Heart left ventricle (tissue), 16 donors: ENCODE data around the gene EVA1A. TPM values are rescaled to one million over a fixed set of nuclear protein-coding genes. Genes with fewer than 3 reads are reported as not detected.
"Not testable (repeated sequence)": the region's sequence is repeated elsewhere in the genome, so short reads cannot be mapped to it uniquely, and the experiment has no call there.

ENCODE experiments used
- ATAC-seq, 4 donors: fragments of 200-7000 bp; cut with Tn5 transposase; one replicate each; pipeline ENCODE4 v1.9.1; 2020 to 2022; ENCODE audit warnings: moderate library complexity in 4 of 4, mild to moderate bottlenecking in 3 of 4, moderate number of reproducible peaks in 1 of 4
- DNase-seq, 5 donors: peaks; one replicate each; pipeline ENCODE4 v3.0.0-alpha.2; 2020
- H3K27ac ChIP-seq, 12 donors: fragments of 200-600 bp; sonication (generic) in 4 of 12; one replicate each; pipeline versions ENCODE4 v1.5.0 to v1.8.0; 2016 to 2022; ENCODE audit warnings: mild to moderate bottlenecking in 2 of 12
- H3K27me3 ChIP-seq, 9 donors: fragments of 200-600 bp; sonication (generic) in 2 of 9; one replicate each; pipeline versions ENCODE4 v1.5.1 to v1.8.0; 2016 to 2022; ENCODE audit warnings: mild to moderate bottlenecking in 3 of 9
- H3K36me3 ChIP-seq, 9 donors: fragments of 200-600 bp; sonication (generic) in 2 of 9; one replicate each; pipeline versions ENCODE4 v1.5.0 to v1.8.0; 2018 to 2022; ENCODE audit warnings: mild to moderate bottlenecking in 2 of 9
- H3K4me1 ChIP-seq, 12 donors: fragments of 200-600 bp; sonication (generic) in 4 of 12; one replicate each; pipeline versions ENCODE4 v1.5.0 to v1.8.0; 2016 to 2022; ENCODE audit warnings: mild to moderate bottlenecking in 3 of 12
- H3K4me3 ChIP-seq, 12 donors: fragments of 200-600 bp; sonication (generic) in 4 of 12; one replicate each; pipeline versions ENCODE4 v1.5.0 to v1.8.0; 2017 to 2022; ENCODE audit warnings: mild to moderate bottlenecking in 9 of 12, moderate library complexity in 4 of 12
- H3K9me3 ChIP-seq, 12 donors: fragments of 200-600 bp; sonication (generic) in 4 of 12; one replicate each; pipeline versions ENCODE4 v1.5.0 to v1.8.0; 2016 to 2022; ENCODE audit warnings: mild to moderate bottlenecking in 1 of 12
- POLR2A ChIP-seq, 2 donors: fragments of 450-650 bp; IDR thresholded peaks; one replicate each; pipeline ENCODE4 v1.6.1; 2017; ENCODE audit warnings: antibody characterized with exemption in 2 of 2, mild to moderate bottlenecking in 2 of 2, moderate library complexity in 2 of 2
- WGBS, 4 donors: extraction: QIAGEN DNeasy Blood & Tissue Kit in 2 of 4; methylation state at CpG; one replicate each; pipeline versions ENCODE4 v1.1.5 to v1.1.7; 2013 to 2018; 5-methylcytosine and 5-hydroxymethylcytosine counted together
- intact Hi-C, 10 donors: fragments of 100-400 bp; cut with DNase I; formaldehyde crosslinking; loops; one replicate each; pipeline versions ENCODE4 v1.11.1 to v1.14.2; 2022
- polyA plus RNA-seq, 2 donors: library from polyadenylated mRNA; stranded (reverse); fragments of 200-250 nt; gene quantifications; one replicate each; pipeline ENCODE4 v1.2.3, GENCODE V29; 2013
- total RNA-seq, 9 donors: library from RNA; depleted of rRNA in 2 of 9; stranded (reverse); fragments of >200 nt in 2 of 9; fragmentation: NEBNext Ultra II Directional in 3 of 9; extraction: Animal tissue kit (Norgen Biotek cat#: 25700) in 3 of 9; gene quantifications; one replicate each; pipeline versions ENCODE4 v1.1.0 to v1.2.4, GENCODE V29; 2016 to 2023
- TF ChIP-seq, protein P1 (sequence below), 12 donors: fragments of 200-600 bp; sonication (generic) in 4 of 12; IDR thresholded peaks; one replicate each; pipeline versions ENCODE4 v1.5.0 to v1.8.0; 2018 to 2022; ENCODE audit warnings: antibody characterized with exemption in 12 of 12, mild to moderate bottlenecking in 5 of 12
- donor health status: ischemic (EF 13 %, LVEDD 7.1; RV severe dilation, severe dysfunction).
- donor health status: healthy with polysubstance abuse.
- donor health status: DM: no; HTN: yes; CAD: no.
- donor health status: DM: no; HTN: no; CAD: no.
- donor health status: ischemic (EF 25% LVEDD 6.9; RV normal size, moderate dysfunction).
- donor health status: ischemic (EF 25% LVEDD 5.7; RV mildly dilated, moderate dysfunction).
- donor health status: healthy.
- donor health status: DM: yes; HTN: yes; CAD: no.
- donor health status: ischemic (EF 35%, LVEDD 5.7; RV mildly dilated, moderate dysfunction).
- donor health status: nonischemic (EF 11% LVEDD 7.7; RV severe dilation, severe dysfunction).
- donor health status: DM: yes; HTN: yes; CAD: no.
- donor health status: PGD.
- donor health status: ischemic (EF 29% LVEDD 5.4; RV normal size, mild dysfunction).
- donor health status: nonischemic (EF 23%, LVEDD 6.1; RV moderate dilation, normal function).

EVA1A gene
- total and polyA plus RNA-seq, 11 donors: 0.19 to 5.0 (median 1.4) TPM; not detected in 1

DNA sequence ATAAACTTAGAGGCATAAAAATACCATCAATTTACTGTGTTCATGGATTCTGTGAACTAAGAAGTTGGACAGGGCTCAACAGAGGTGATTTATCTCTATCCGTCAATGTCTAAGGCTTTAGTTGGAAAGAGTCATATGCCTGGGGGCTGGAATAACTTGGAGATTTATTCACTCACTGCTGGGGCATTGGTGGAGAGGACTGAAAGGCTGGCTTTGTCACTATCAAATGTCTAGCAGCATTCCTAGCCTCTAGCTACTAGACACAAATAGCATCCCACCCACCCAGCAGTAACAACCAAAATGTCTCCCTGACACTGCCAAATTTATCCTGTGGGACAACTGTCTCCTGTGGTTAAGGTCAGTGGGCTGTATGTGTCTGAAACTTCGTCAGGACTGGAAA is 71.0 kb downstream of the EVA1A start:
- Histone ChIP-seq H3K4me1 (no peaks in the 10 kb centered on the region), H3K36me3 (peaks cover 0 to 5% (median 0%) of the 10 kb centered on the region in 9 donors), H3K27me3 (no peaks in the 10 kb centered on the region), H3K4me3 (no peak overlapping the region), H3K27ac (no peak overlapping the region), H3K9me3 (no peaks in the 10 kb centered on the region)
- intact Hi-C loops: loop anchor here in 1 of 10 donors (10.0 kb wide), 1 partner anchor 65 kb away; no protein-coding TSS in a partner anchor
- DNase-seq (no peak), ATAC-seq (no peak)
- TF ChIP-seq, protein P1, sequence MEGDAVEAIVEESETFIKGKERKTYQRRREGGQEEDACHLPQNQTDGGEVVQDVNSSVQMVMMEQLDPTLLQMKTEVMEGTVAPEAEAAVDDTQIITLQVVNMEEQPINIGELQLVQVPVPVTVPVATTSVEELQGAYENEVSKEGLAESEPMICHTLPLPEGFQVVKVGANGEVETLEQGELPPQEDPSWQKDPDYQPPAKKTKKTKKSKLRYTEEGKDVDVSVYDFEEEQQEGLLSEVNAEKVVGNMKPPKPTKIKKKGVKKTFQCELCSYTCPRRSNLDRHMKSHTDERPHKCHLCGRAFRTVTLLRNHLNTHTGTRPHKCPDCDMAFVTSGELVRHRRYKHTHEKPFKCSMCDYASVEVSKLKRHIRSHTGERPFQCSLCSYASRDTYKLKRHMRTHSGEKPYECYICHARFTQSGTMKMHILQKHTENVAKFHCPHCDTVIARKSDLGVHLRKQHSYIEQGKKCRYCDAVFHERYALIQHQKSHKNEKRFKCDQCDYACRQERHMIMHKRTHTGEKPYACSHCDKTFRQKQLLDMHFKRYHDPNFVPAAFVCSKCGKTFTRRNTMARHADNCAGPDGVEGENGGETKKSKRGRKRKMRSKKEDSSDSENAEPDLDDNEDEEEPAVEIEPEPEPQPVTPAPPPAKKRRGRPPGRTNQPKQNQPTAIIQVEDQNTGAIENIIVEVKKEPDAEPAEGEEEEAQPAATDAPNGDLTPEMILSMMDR (IDR thresholded peaks at IDR 0.05): no peak
- no peak for TF ChIP-seq POLR2A (IDR thresholded peaks at IDR 0.05)
- WGBS, 4 donors: 67 to 77% (median 75%) methylated on average over 2 of the region's 2 CpGs

DNA sequence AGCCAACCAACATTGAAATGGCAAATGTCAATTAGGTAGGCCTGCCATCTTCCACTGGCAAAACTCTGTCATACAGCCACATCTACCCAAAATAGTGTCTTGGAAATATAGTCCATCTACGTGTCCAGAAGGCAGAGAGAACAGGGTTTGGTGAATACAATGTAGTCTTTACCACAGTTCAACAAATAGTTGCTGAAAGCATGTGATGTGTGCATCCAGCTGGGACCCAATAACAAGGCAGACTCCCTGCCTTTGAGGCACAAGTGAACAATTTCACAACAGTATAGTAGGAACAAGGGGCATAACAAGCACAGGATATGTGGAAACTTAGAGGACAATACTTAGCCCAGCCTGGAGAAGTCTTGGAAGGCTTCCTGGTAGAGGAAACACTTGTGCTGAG is 72.6 kb downstream of the EVA1A start:
- H3K36me3 ChIP-seq: peaks cover 0 to 5% (median 0%) of the 10 kb centered on the region in 9 donors
- H3K27ac ChIP-seq: no peak overlapping the region
- TF ChIP-seq, protein P1 (IDR thresholded peaks at IDR 0.05): no peak
- TF ChIP-seq POLR2A (IDR thresholded peaks at IDR 0.05): no peak
- no peak overlapping the region for H3K4me3 ChIP-seq
- H3K27me3 ChIP-seq: no peaks in the 10 kb centered on the region
- DNase-seq (no peak), ATAC-seq (no peak)
- H3K9me3 ChIP-seq: no peaks in the 10 kb centered on the region
- intact Hi-C loops: loop anchor here in 1 of 10 donors (10.0 kb wide), 1 partner anchor 67 kb away; no protein-coding TSS in a partner anchor
- WGBS, 4 donors: 86 to 89% (median 87%) methylated on average over 1 of the region's 1 CpG
- H3K4me1 ChIP-seq: no peaks in the 10 kb centered on the region

DNA sequence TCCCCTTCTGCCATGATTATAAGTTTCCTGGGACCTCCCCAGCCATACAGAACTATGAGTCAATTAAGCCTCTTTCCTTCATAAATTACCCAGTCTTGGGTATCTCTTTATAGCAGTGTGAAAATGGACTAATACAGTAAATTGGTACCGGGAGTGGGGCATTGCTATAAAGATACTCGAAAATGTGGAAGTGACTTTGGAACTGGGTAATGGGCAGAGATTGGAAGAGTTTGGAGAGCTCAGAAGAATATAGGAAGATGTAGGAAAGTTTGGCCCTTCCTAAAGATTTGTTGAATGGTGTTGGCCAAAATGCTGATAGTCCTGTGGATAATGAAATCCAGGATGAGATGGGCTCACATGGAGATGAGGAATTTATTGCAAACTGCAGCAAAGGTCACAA is 74.0 kb downstream of the EVA1A start:
- not testable (repeated sequence) for H3K4me1 ChIP-seq, H3K27ac ChIP-seq, DNase-seq, H3K36me3 ChIP-seq, H3K27me3 ChIP-seq, H3K9me3 ChIP-seq, ATAC-seq, H3K4me3 ChIP-seq
- 94 to 98% (median 98%) methylated on average over 2 of the region's 2 CpGs for WGBS, 4 donors
- intact Hi-C loops: loop anchor here in 1 of 10 donors (10.0 kb wide), 1 partner anchor 68 kb away; no protein-coding TSS in a partner anchor

DNA sequence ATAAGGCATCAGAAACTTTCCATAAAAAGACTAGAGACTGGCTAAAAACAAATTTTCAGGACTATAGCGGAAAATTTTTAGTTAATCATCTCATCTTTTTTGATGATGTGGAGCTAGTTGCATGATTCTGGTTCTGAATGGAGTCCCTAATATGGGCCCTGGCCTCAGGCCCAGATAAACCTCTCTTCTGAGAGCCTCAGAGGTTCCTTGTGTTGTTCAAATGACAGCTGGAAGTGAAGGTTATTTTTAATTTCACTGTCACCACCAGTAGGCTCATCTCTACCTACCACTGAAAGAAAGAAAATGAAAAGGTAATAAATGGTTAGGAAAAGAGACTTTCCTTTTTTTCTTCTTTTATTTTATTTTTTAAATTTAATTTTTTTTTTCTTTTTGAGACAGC is 75.9 kb downstream of the EVA1A start:
- ATAC-seq (no peak), DNase-seq (no peak)
- Histone ChIP-seq H3K27me3 (peaks cover 0 to 5% (median 0%) of the 10 kb centered on the region in 9 donors), H3K27ac (no peak overlapping the region), H3K4me1 (no peaks in the 10 kb centered on the region), H3K4me3 (no peak overlapping the region), H3K9me3 (no peaks in the 10 kb centered on the region), H3K36me3 (no peaks in the 10 kb centered on the region)
- 87 to 100% (median 96%) methylated on average over 1 of the region's 1 CpG for WGBS, 4 donors
- TF ChIP-seq POLR2A (IDR thresholded peaks at IDR 0.05): no peak
- TF ChIP-seq, protein P1 (IDR thresholded peaks at IDR 0.05): no peak
- intact Hi-C loops: loop anchor here in 1 of 10 donors (10.0 kb wide), 1 partner anchor 70 kb away; no protein-coding TSS in a partner anchor

DNA sequence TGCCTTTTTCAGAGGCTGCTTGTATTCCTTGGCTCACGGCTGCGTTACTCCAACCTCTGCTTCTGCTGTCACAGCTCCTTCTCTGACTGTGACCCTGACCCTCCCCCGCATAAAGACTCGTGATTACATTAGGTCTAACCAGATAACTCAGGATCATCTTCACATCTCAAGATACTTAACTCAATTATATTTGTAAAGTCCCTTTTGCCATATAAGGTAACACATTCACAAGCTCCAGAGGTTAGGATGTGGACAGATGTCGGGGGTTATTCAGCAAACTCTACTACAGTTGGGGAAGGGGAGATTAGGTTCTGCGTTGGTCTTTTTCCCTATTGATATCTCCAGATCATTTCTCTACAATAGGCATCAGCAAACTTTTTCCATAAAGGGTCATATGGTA is 76.9 kb downstream of the EVA1A start:
- WGBS, 4 donors: 82 to 91% (median 87%) methylated on average over 6 of the region's 6 CpGs
- Histone ChIP-seq H3K4me3 (no peak overlapping the region), H3K4me1 (no peaks in the 10 kb centered on the region), H3K27me3 (peaks cover 0 to 5% (median 0%) of the 10 kb centered on the region in 9 donors), H3K36me3 (no peaks in the 10 kb centered on the region), H3K9me3 (no peaks in the 10 kb centered on the region), H3K27ac (no peak overlapping the region)
- no peak for ATAC-seq
- no peak for TF ChIP-seq POLR2A (IDR thresholded peaks at IDR 0.05)
- TF ChIP-seq, protein P1 (IDR thresholded peaks at IDR 0.05): no peak
- intact Hi-C loops: loop anchor here in 1 of 10 donors (10.0 kb wide), 1 partner anchor 71 kb away; no protein-coding TSS in a partner anchor
- no peak for DNase-seq
